Measurements from ENCODE around the gene EPHA5.

The EPHA5 gene

DNA sequence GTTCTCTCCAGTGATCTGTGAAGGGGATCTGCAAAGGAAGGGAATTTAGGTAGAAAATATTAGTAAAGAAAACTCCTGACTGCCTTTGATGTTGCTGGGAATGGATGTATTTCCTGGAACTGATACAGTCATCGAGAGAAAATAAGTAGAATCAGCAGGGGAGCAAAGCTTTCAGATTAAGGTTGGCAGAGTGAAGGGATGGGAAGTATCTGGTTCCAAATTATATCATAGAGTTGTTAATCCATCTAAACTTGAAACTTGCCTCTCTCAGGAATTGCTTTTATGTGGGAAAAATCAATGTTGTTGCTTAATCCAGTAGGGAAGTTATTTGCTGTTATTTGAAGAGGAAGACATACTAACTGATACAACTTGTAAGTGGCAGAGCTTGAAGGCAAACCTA lies 19.3 kb downstream of the EPHA5 start:
- TF ChIP-seq, protein P1, sequence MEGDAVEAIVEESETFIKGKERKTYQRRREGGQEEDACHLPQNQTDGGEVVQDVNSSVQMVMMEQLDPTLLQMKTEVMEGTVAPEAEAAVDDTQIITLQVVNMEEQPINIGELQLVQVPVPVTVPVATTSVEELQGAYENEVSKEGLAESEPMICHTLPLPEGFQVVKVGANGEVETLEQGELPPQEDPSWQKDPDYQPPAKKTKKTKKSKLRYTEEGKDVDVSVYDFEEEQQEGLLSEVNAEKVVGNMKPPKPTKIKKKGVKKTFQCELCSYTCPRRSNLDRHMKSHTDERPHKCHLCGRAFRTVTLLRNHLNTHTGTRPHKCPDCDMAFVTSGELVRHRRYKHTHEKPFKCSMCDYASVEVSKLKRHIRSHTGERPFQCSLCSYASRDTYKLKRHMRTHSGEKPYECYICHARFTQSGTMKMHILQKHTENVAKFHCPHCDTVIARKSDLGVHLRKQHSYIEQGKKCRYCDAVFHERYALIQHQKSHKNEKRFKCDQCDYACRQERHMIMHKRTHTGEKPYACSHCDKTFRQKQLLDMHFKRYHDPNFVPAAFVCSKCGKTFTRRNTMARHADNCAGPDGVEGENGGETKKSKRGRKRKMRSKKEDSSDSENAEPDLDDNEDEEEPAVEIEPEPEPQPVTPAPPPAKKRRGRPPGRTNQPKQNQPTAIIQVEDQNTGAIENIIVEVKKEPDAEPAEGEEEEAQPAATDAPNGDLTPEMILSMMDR (IDR thresholded peaks at IDR 0.05; ENCODE audit: low read depth, low read length), result no peak
- H3K9me3 ChIP-seq, result no peaks in the 10 kb centered on the region
- DNase-seq, result no peak
- H3K27me3 ChIP-seq, result no peaks in the 10 kb centered on the region
- no peaks in the 10 kb centered on the region for H3K36me3 ChIP-seq
- H3K4me3 ChIP-seq (ENCODE audit: low read depth, low read length), result no peak overlapping the region
- no peaks in the 10 kb centered on the region; the same call in 1 of the 2 replicates for H3K4me1 ChIP-seq

DNA sequence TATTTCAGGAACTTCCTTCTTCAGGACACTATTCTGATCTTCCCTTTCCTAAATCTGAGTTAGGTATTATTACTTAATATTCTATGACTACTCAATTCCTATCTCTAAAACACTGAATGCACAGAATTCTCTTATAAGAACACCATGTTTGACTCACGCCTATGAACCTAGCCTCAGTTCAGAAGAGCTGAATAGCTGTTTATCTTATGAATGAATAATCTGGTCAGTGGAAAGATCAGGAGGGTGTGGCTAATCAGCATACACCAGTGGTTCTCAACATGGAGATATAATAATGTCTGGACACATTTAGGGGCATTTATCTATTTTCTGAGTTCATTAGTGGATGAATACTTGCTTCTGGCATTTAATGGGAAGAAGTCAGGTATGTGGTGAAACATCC lies 24.2 kb downstream of the EPHA5 start:
- no peaks in the 10 kb centered on the region for H3K27me3 ChIP-seq
- no peaks in the 10 kb centered on the region for H3K36me3 ChIP-seq
- no peaks in the 10 kb centered on the region for H3K4me1 ChIP-seq
- no peaks in the 10 kb centered on the region for H3K9me3 ChIP-seq
- no peak for DNase-seq
- H3K4me3 ChIP-seq (ENCODE audit: low read depth, low read length), result no peak overlapping the region
- TF ChIP-seq, protein P1 (IDR thresholded peaks at IDR 0.05; ENCODE audit: low read depth, low read length), result no peak

DNA sequence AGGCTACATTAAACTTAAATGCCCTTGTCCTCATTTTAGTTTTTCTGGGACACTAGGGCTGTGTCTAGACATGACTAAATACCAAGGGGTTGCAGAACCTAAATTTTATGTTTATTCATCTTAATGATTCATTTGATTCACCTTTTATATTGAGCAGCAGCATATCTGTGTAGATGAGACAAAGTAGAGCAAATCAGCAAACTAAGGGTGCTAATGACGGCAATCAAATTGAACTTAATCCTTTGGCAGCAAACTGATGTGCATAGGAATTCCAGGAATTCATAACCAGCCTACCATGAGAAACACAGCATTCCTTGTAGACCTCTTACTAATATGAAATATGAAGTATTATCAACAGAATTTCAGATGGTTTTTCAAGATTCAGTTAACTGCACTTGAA lies 25.1 kb downstream of the EPHA5 start:
- DNase-seq, result no peak
- TF ChIP-seq, protein P1 (IDR thresholded peaks at IDR 0.05; ENCODE audit: low read depth, low read length), result no peak
- no peaks in the 10 kb centered on the region for H3K27me3 ChIP-seq
- H3K4me1 ChIP-seq, result no peaks in the 10 kb centered on the region
- no peaks in the 10 kb centered on the region for H3K36me3 ChIP-seq
- no peak overlapping the region for H3K4me3 ChIP-seq (ENCODE audit: low read depth, low read length)
- H3K9me3 ChIP-seq, result no peaks in the 10 kb centered on the region

DNA sequence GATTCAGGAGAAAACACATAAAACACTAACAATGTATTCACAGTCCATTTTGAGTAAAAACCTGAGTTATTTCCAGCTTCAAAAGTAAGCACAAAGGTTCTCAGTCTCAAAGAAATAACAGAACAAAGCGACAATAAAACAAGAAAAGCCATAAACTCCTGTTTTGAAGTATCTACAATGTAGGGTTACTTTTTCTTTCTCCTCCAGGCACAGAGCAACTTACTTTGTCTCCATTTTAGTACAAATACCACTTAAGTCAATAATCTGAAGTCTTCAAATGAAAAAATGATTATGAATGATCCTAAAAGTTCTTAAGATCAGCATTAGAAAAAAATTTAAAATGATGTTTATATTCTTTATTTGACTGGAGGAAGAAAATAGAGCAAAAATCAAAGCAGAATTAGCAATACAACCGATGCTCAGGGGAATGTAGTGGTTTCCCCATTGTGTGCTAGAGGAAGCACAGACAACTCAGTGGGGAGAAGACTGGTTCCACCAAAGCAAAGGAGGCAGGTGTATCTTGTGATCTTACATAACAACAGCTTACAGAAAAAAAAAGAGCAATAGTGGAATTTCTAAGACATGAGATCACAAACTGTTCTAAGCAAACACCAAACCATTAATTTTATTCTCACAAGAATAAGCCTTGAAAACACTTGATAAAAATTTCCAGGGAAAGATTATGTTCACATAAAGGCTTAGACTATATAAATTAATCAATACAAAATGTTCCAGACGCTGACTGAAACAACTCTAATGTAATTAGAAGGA lies 35.1 kb downstream of the EPHA5 start:
- no peak for DNase-seq
- TF ChIP-seq, protein P1 (IDR thresholded peaks at IDR 0.05; ENCODE audit: low read depth, low read length), result no peak
- no peak overlapping the region for H3K4me3 ChIP-seq (ENCODE audit: low read depth, low read length)

DNA sequence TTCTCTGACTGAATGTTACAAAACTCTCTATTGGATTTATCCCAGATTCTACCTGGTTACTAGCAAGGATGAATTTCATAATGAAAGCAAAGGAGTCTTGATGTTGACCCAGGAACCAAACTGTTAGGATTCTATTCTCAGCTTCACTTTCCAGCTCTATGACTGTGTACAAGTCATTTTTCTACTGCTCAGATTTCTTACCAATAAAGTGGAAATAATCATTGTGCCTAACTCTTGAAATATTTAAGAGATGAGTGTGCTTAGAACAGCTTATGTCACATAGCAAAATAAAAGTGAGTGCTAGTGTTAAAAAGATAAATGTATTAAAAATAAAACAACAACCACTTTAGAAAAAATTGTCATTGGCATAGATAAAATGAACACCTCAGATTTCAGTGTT lies 45.6 kb downstream of the EPHA5 start:
- DNase-seq, result no peak
- TF ChIP-seq, protein P1 (IDR thresholded peaks at IDR 0.05; ENCODE audit: low read depth, low read length), result no peak

More for the DNA sequence above, 35.1 kb downstream of the EPHA5 start:
- Histone ChIP-seq H3K4me1 (no peaks in the 10 kb centered on the region), H3K36me3 (no peaks in the 10 kb centered on the region), H3K9me3 (no peaks in the 10 kb centered on the region), H3K27me3 (no peaks in the 10 kb centered on the region)

DNA sequence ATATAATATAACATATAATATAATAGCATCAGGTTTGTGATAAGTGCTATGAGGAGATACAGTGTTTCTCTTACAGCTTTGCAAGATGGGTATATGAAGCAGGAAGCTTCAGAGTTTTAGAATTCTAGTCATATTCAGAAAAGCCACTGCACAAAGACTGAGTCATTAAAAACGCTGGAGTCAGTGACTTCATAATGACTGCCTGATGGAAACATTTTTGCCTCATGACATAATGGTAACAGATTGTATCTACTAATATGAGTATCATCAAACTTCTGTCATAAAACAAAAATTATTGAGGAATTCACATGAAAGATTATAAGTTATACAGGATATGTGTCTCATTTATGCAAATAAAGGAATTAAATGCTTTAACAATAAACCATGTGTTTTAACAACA lies 46.8 kb downstream of the EPHA5 start:
- Histone ChIP-seq H3K4me1 (no peaks in the 10 kb centered on the region), H3K27me3 (no peaks in the 10 kb centered on the region), H3K36me3 (no peaks in the 10 kb centered on the region), H3K9me3 (no peaks in the 10 kb centered on the region), H3K4me3 (ENCODE audit: low read depth, low read length) (no peak overlapping the region)
- no peak for DNase-seq
- TF ChIP-seq, protein P1 (IDR thresholded peaks at IDR 0.05; ENCODE audit: low read depth, low read length), result no peak

More for the DNA sequence above, 45.6 kb downstream of the EPHA5 start:
- no peaks in the 10 kb centered on the region for H3K9me3 ChIP-seq
- no peaks in the 10 kb centered on the region for H3K4me1 ChIP-seq
- H3K27me3 ChIP-seq, result no peaks in the 10 kb centered on the region
- no peaks in the 10 kb centered on the region for H3K36me3 ChIP-seq
- H3K4me3 ChIP-seq (ENCODE audit: low read depth, low read length), result no peak overlapping the region

Data from BE2C (cell line).